H1 (cell line): ENCODE measurements around the gene OSBPL2.

Experiments used
- POLR2A ChIP-seq, 2 experiments: IDR thresholded peaks; 1 replicate in 1 of 2; 2 replicates in 1 of 2; pipeline ENCODE4 v1.6.1; 2011; ENCODE audit warnings: low read depth in 2 of 2, low read length in 2 of 2, mild to moderate bottlenecking in 2 of 2; ENCODE audit errors: control extremely low read depth in 1 of 2
- POLR2AphosphoS5 ChIP-seq: IDR thresholded peaks from 2 replicates; pipeline ENCODE4 v1.6.1; 2011; ENCODE audit warnings: low read depth, low read length
- POU5F1 ChIP-seq: IDR thresholded peaks from 2 replicates; pipeline ENCODE4 v1.6.1; 2011; ENCODE audit warnings: low read depth, mild to moderate bottlenecking, low read length, moderate library complexity
- TAF1 ChIP-seq: IDR thresholded peaks from 2 replicates; pipeline ENCODE4 v1.6.1; 2011; ENCODE audit warnings: mild to moderate bottlenecking, low read depth, low read length

- TF ChIP-seq POLR2AphosphoS5: no peak
- TF ChIP-seq POLR2A (IDR thresholded peaks at IDR 0.05; ENCODE audit: control extremely low read depth in 1 of 2, low read depth in 2 of 2, low read length in 2 of 2): no peak
- TF ChIP-seq POU5F1: no peak
- no peak for TF ChIP-seq TAF1
Measured at GRCh38 chr20:62228982-62229545, 9.3 kb upstream of the OSBPL2 start.
